SW 1271 (cell line): Measurements from ENCODE around the gene MNAT1.

Source experiments
- DNase-seq, 2 experiments: peaks; one replicate each; lab custom pipeline; 2025; lab: John Stamatoyannopoulos, UW

MNAT1 gene

GRCh38 chr14:60968099-60968498 lies 233.5 kb downstream of the MNAT1 start:
- DNase-seq: no peak

GRCh38 chr14:60968671-60969070 lies 234.1 kb downstream of the MNAT1 start:
- no peak for DNase-seq

GRCh38 chr14:60970146-60970545 lies 235.6 kb downstream of the MNAT1 start:
- DNase-seq: no peak

GRCh38 chr14:60971271-60971670 lies 236.7 kb downstream of the MNAT1 start:
- no peak for DNase-seq

- DNase-seq: no peak
Observed at GRCh38 chr14:60972295-60972694, 237.7 kb downstream of the MNAT1 start.

GRCh38 chr14:60973070-60973469 lies 238.5 kb downstream of the MNAT1 start:
- no peak for DNase-seq

GRCh38 chr14:60974090-60974651 lies 239.6 kb downstream of the MNAT1 start:
- DNase-seq: no peak

- DNase-seq: no peak
Observed at GRCh38 chr14:60975551-60975950, 241.0 kb downstream of the MNAT1 start.

GRCh38 chr14:60977847-60978246 lies 243.3 kb downstream of the MNAT1 start:
- DNase-seq: no peak

- peak; percentile 91 to 93 for DNase-seq
Observed at GRCh38 chr14:60980811-60981632, 246.5 kb downstream of the MNAT1 start, which contains the start of the genes SLC38A6 and TRMT5. Gene SLC38A6, plus strand, starts transcription at chr14:60981245. Its CDS starts 33 bp downstream, at chr14:60981278. Gene TRMT5, minus strand, starts transcription at chr14:60981079. Its CDS starts 106 bp downstream, at chr14:60980973.

GRCh38 chr14:60981633-60982455 lies 247.3 kb downstream of the MNAT1 start:
- peak in 1 of 2 experiments; percentile 42 for DNase-seq

- DNase-seq: no peak
Observed at GRCh38 chr14:60984196-60984595, 249.6 kb downstream of the MNAT1 start.

GRCh38 chr14:60986500-60986899 lies 251.9 kb downstream of the MNAT1 start:
- no peak for DNase-seq

GRCh38 chr14:60989599-60989998 lies 255.0 kb downstream of the MNAT1 start:
- DNase-seq: no peak

- DNase-seq: no peak
Observed at GRCh38 chr14:60998617-60999016, 264.1 kb downstream of the MNAT1 start.

GRCh38 chr14:60999536-60999935 lies 265.0 kb downstream of the MNAT1 start:
- DNase-seq: no peak

- DNase-seq: no peak
Observed at GRCh38 chr14:61003571-61003970, 269.0 kb downstream of the MNAT1 start.

GRCh38 chr14:61019537-61019936 lies 285.0 kb downstream of the MNAT1 start:
- DNase-seq: no peak
